DOHH2 (cell line): ENCODE measurements around the gene MYO18B.

Experiments used
- H3F3A ChIP-seq: fragments of 200-600 bp; sonication (generic), shearing (Covaris generic); 2 replicates; pipeline ENCODE4 v1.6.0; 2016; ENCODE audit warnings: antibody characterized with exemption, mild to moderate bottlenecking; ENCODE audit not compliant: control insufficient read depth, insufficient read depth
- H3K27ac ChIP-seq: fragments of 200-600 bp; sonication (generic); 2 replicates; pipeline ENCODE4 v1.5.1; 2014; ENCODE audit warnings: low read depth, mild to moderate bottlenecking, low read length, moderate library complexity
- H3K27me3 ChIP-seq: fragments of 200-600 bp; sonication (generic); 2 replicates; pipeline ENCODE4 v1.6.1; 2014; ENCODE audit warnings: mild to moderate bottlenecking, low read length, mixed read lengths; ENCODE audit not compliant: control insufficient read depth
- H3K36me3 ChIP-seq: fragments of 200-600 bp; sonication (generic); 2 replicates; pipeline ENCODE4 v1.6.1; 2014; ENCODE audit warnings: mild to moderate bottlenecking, low read length, moderate library complexity, mixed read lengths; ENCODE audit not compliant: control insufficient read depth
- H3K4me1 ChIP-seq: fragments of 200-600 bp; sonication (generic); 2 replicates; pipeline ENCODE4 v1.6.1; 2014; ENCODE audit warnings: mild to moderate bottlenecking, low read length, mixed read lengths; ENCODE audit not compliant: control insufficient read depth
- H3K4me2 ChIP-seq: fragments of 200-600 bp; sonication (generic); 2 replicates; pipeline ENCODE4 v1.6.0; 2014; ENCODE audit warnings: mild to moderate bottlenecking, low read length, moderate library complexity
- H3K4me3 ChIP-seq: fragments of 200-600 bp; sonication (generic); 2 replicates; pipeline ENCODE4 v1.5.1; 2014; ENCODE audit warnings: mild to moderate bottlenecking, low read length, mixed read lengths
- H3K79me2 ChIP-seq: fragments of 200-600 bp; sonication (generic); 2 replicates; pipeline ENCODE4 v1.6.1; 2014; ENCODE audit warnings: mild to moderate bottlenecking, low read length, mixed read lengths; ENCODE audit not compliant: control insufficient read depth
- H3K9me2 ChIP-seq: fragments of 200-600 bp; sonication (generic); replicated peaks from 2 replicates; pipeline ENCODE4 v1.6.1; 2014; ENCODE audit warnings: mild to moderate bottlenecking, low read length, mixed read lengths; ENCODE audit not compliant: control insufficient read depth
- H3K9me3 ChIP-seq: fragments of 200-600 bp; sonication (generic); 2 replicates; pipeline ENCODE4 v1.6.1; 2014; ENCODE audit warnings: antibody characterized with exemption, low read length, mixed read lengths; ENCODE audit not compliant: control insufficient read depth, insufficient read depth
- H4K20me1 ChIP-seq: fragments of 200-600 bp; sonication (generic); 2 replicates; pipeline ENCODE4 v1.6.0; 2014; ENCODE audit warnings: low read depth, mild to moderate bottlenecking, antibody characterized with exemption, low read length, moderate library complexity; ENCODE audit not compliant: control insufficient read depth, insufficient read depth
- EZH2phosphoT487 ChIP-seq: fragments of 200-600 bp; sonication (generic); IDR thresholded peaks from 2 replicates; pipeline ENCODE4 v1.6.1; 2017; ENCODE audit warnings: borderline replicate concordance, mild to moderate bottlenecking, antibody characterized with exemption, low read length, moderate library complexity, mixed read lengths
- TF ChIP-seq, protein P1 (sequence below): fragments of 200-600 bp; sonication (generic); IDR thresholded peaks from one replicate; pipeline ENCODE4 v1.5.1; 2014; ENCODE audit warnings: antibody characterized with exemption, mild to moderate bottlenecking, low read depth, low read length; ENCODE audit not compliant: poor library complexity, severe bottlenecking

Gene MYO18B

DNA sequence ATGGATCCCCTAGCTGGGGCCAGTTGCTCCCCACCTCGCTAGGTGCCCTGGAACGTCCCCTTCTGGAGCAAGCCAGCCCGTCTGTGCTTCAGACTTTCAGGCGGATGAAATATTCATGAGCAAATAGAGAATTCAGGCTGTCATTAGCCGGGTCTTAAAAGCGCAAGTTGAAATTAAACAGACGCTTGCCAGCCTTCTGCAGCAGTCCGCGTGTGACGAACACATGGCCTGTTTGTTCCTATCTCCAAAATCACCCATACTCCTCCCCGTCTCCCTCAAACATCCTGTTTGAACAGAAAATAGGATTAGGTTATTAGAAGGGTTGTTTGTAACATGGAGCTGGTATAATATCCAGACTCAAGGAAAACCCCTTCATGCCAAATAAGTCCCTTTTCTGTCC is 38.7 kb downstream of the MYO18B start:
- Histone ChIP-seq H3K27ac (no peak overlapping the region), H3K27me3 (no peaks in the 10 kb centered on the region; the same call in 1 of the 2 replicates), H3K9me3 (no peaks in the 10 kb centered on the region), H4K20me1 (no peaks in the 10 kb centered on the region), H3K36me3 (no peaks in the 10 kb centered on the region), H3K4me2 (no peak overlapping the region), H3F3A (no peaks in the 10 kb centered on the region), H3K79me2 (no peaks in the 10 kb centered on the region), H3K9me2 (no peaks in the 10 kb centered on the region), H3K4me3 (no peak overlapping the region), H3K4me1 (no peaks in the 10 kb centered on the region)
- TF ChIP-seq, protein P1, sequence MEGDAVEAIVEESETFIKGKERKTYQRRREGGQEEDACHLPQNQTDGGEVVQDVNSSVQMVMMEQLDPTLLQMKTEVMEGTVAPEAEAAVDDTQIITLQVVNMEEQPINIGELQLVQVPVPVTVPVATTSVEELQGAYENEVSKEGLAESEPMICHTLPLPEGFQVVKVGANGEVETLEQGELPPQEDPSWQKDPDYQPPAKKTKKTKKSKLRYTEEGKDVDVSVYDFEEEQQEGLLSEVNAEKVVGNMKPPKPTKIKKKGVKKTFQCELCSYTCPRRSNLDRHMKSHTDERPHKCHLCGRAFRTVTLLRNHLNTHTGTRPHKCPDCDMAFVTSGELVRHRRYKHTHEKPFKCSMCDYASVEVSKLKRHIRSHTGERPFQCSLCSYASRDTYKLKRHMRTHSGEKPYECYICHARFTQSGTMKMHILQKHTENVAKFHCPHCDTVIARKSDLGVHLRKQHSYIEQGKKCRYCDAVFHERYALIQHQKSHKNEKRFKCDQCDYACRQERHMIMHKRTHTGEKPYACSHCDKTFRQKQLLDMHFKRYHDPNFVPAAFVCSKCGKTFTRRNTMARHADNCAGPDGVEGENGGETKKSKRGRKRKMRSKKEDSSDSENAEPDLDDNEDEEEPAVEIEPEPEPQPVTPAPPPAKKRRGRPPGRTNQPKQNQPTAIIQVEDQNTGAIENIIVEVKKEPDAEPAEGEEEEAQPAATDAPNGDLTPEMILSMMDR = no peak
- TF ChIP-seq EZH2phosphoT487 = no peak

DNA sequence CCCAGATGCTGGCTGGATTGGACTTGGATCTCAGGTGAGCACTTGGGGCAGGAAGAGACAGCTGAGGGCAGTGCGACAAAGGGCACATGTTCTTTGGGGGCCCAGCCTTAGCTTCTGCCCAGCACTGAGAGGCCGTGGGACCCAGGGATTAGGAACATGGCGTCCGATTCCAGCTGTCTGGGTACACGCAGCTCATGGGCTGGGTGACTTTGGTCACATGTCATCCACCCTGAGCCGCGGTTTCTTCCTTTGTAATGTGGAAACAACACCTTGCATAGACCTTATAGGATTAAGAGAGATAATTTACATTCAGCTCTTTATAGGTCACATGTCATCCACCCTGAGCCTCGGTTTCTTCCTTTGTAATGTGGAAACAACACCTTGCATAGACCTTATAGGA is 39.8 kb downstream of the MYO18B start:
- H3F3A ChIP-seq = no peaks in the 10 kb centered on the region
- no peak overlapping the region for H3K27ac ChIP-seq
- H3K79me2 ChIP-seq = no peaks in the 10 kb centered on the region
- no peaks in the 10 kb centered on the region for H3K9me2 ChIP-seq
- no peak overlapping the region for H3K4me3 ChIP-seq
- no peak overlapping the region for H3K4me2 ChIP-seq
- no peaks in the 10 kb centered on the region for H3K36me3 ChIP-seq
- H3K4me1 ChIP-seq = no peaks in the 10 kb centered on the region
- TF ChIP-seq EZH2phosphoT487 = no peak
- TF ChIP-seq, protein P1 = no peak
- no peaks in the 10 kb centered on the region for H3K9me3 ChIP-seq
- no peaks in the 10 kb centered on the region for H4K20me1 ChIP-seq
- no peaks in the 10 kb centered on the region; the same call in 1 of the 2 replicates for H3K27me3 ChIP-seq

DNA sequence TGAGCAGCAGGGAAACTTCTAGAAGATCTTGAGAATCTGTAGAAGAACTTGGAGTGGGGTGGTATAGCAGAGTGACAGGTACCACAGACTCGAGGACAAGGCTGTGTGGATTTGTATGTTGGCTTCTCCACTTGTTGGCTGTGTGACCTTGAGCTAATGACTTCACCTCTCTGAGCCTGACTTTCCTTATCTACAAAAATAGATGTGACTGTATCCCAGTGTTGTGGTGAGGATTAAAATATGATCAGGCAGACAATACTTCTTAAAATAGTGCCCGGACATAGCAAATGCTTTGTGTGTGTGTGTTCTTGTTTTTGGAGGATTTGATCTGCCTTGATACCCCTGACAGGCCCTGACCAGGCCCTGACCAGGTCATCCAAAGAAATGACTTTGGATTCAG is 40.8 kb downstream of the MYO18B start:
- Histone ChIP-seq H3F3A (no peaks in the 10 kb centered on the region), H3K27me3 (peaks cover 1% of the 10 kb centered on the region), H3K9me2 (no peaks in the 10 kb centered on the region), H4K20me1 (no peaks in the 10 kb centered on the region), H3K4me3 (no peak overlapping the region), H3K9me3 (no peaks in the 10 kb centered on the region), H3K4me1 (no peaks in the 10 kb centered on the region), H3K4me2 (no peak overlapping the region), H3K79me2 (no peaks in the 10 kb centered on the region), H3K36me3 (no peaks in the 10 kb centered on the region), H3K27ac (no peak overlapping the region)
- TF ChIP-seq, protein P1 = no peak
- no peak for TF ChIP-seq EZH2phosphoT487

DNA sequence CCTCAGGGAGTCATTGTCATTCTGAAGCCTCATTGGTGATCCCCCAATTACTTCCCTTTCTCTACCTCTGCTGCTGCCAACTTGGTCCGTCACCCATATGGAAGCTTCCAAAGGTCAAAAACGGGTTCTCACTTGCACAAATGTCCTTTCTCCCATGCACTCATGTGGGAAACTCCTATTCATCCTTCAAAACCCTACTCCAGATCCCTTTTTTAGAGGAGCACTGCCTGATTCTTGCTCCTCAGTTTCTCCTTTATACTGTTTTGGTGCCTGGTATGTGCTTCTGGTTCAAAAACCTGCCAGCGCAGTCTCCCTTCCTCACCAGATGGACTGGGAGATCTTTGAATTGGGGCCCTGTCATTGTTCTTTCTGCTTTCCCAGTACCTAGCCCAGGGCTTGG is 41.9 kb downstream of the MYO18B start:
- no peaks in the 10 kb centered on the region for H3F3A ChIP-seq
- no peaks in the 10 kb centered on the region for H3K36me3 ChIP-seq
- no peaks in the 10 kb centered on the region for H3K9me2 ChIP-seq
- TF ChIP-seq, protein P1 = no peak
- TF ChIP-seq EZH2phosphoT487 = no peak
- H3K9me3 ChIP-seq = no peaks in the 10 kb centered on the region
- no peaks in the 10 kb centered on the region for H3K79me2 ChIP-seq
- H3K27ac ChIP-seq = no peak overlapping the region
- no peak overlapping the region for H3K4me3 ChIP-seq
- H4K20me1 ChIP-seq = no peaks in the 10 kb centered on the region
- H3K4me2 ChIP-seq = no peak overlapping the region
- peaks cover 5% of the 10 kb centered on the region for H3K27me3 ChIP-seq
- H3K4me1 ChIP-seq = no peaks in the 10 kb centered on the region
